Measurements from ENCODE around the gene CLMP. TPM values are rescaled to one million over a fixed set of nuclear protein-coding genes. Genes with fewer than 3 reads are reported as not detected.

Gene CLMP
- total and polyA plus RNA-seq, 2 donors, result 0.80 to 1.1 TPM

- no peak for DNase-seq (ENCODE audit: low read depth in 6 of 9, low spot score in 9 of 9)
- H3K9me3 ChIP-seq (ENCODE audit: control insufficient read depth in 2 of 2, insufficient read depth in 1 of 2, low read length in 1 of 2), result peaks cover 0 to 5% of the 10 kb centered on the region in 2 donors
- no peak overlapping the region for H3K27ac ChIP-seq (ENCODE audit: low read depth in 1 of 2, low read length in 1 of 2)
- no peaks in the 10 kb centered on the region for H3K27me3 ChIP-seq (ENCODE audit: control insufficient read depth in 2 of 2, insufficient read depth in 1 of 2, low read length in 1 of 2)
- no peaks in the 10 kb centered on the region for H3K4me1 ChIP-seq (ENCODE audit: control insufficient read depth in 2 of 2, insufficient read depth in 2 of 2, low read length in 2 of 2)
- no peak overlapping the region for H3K4me3 ChIP-seq (ENCODE audit: low read length in 2 of 2)
- no peaks in the 10 kb centered on the region for H3K36me3 ChIP-seq (ENCODE audit: control insufficient read depth in 2 of 2, insufficient read depth in 2 of 2, low read length in 1 of 2)
- WGBS, result 96% methylated on average over 2 of the region's 2 CpGs
Observed at GRCh38 chr11:123116486-123116885, 78.6 kb downstream of the CLMP start.

- peak in 7 of 9 donors; percentile 17 to 73 (median 40) for DNase-seq (ENCODE audit: low read depth in 6 of 9, low spot score in 9 of 9)
Observed at GRCh38 chr11:123111465-123111864, 83.6 kb downstream of the CLMP start.

GRCh38 chr11:123110397-123110796, 84.7 kb downstream of the CLMP start:
- no peak for DNase-seq (ENCODE audit: low read depth in 6 of 9, low spot score in 9 of 9)
- Histone ChIP-seq H3K4me1 (ENCODE audit: control insufficient read depth in 2 of 2, insufficient read depth in 2 of 2, low read length in 2 of 2) (no peaks in the 10 kb centered on the region), H3K36me3 (ENCODE audit: control insufficient read depth in 2 of 2, insufficient read depth in 2 of 2, low read length in 1 of 2) (no peaks in the 10 kb centered on the region), H3K27me3 (ENCODE audit: control insufficient read depth in 2 of 2, insufficient read depth in 1 of 2, low read length in 1 of 2) (no peaks in the 10 kb centered on the region), H3K9me3 (ENCODE audit: control insufficient read depth in 2 of 2, insufficient read depth in 1 of 2, low read length in 1 of 2) (no peaks in the 10 kb centered on the region), H3K27ac (ENCODE audit: low read depth in 1 of 2, low read length in 1 of 2) (no peak overlapping the region), H3K4me3 (ENCODE audit: low read length in 2 of 2) (no peak overlapping the region)
- 79% methylated on average over 8 of the region's 8 CpGs for WGBS

More at GRCh38 chr11:123111465-123111864, 83.6 kb downstream of the CLMP start:
- WGBS, result 74% methylated on average over 4 of the region's 4 CpGs
- no peaks in the 10 kb centered on the region for H3K27me3 ChIP-seq (ENCODE audit: control insufficient read depth in 2 of 2, insufficient read depth in 1 of 2, low read length in 1 of 2)
- H3K9me3 ChIP-seq (ENCODE audit: control insufficient read depth in 2 of 2, insufficient read depth in 1 of 2, low read length in 1 of 2), result peaks cover 0 to 5% of the 10 kb centered on the region in 2 donors
- no peak overlapping the region for H3K27ac ChIP-seq (ENCODE audit: low read depth in 1 of 2, low read length in 1 of 2)
- H3K36me3 ChIP-seq (ENCODE audit: control insufficient read depth in 2 of 2, insufficient read depth in 2 of 2, low read length in 1 of 2), result no peaks in the 10 kb centered on the region
- no peaks in the 10 kb centered on the region for H3K4me1 ChIP-seq (ENCODE audit: control insufficient read depth in 2 of 2, insufficient read depth in 2 of 2, low read length in 2 of 2)
- H3K4me3 ChIP-seq (ENCODE audit: low read length in 2 of 2), result no peak overlapping the region

- no peak overlapping the region for H3K4me3 ChIP-seq (ENCODE audit: low read length in 2 of 2)
- H3K27me3 ChIP-seq (ENCODE audit: control insufficient read depth in 2 of 2, insufficient read depth in 1 of 2, low read length in 1 of 2), result no peaks in the 10 kb centered on the region
- WGBS, result 94% methylated on average over 4 of the region's 4 CpGs
- no peaks in the 10 kb centered on the region for H3K9me3 ChIP-seq (ENCODE audit: control insufficient read depth in 2 of 2, insufficient read depth in 1 of 2, low read length in 1 of 2)
- no peak overlapping the region for H3K27ac ChIP-seq (ENCODE audit: low read depth in 1 of 2, low read length in 1 of 2)
- H3K36me3 ChIP-seq (ENCODE audit: control insufficient read depth in 2 of 2, insufficient read depth in 2 of 2, low read length in 1 of 2), result no peaks in the 10 kb centered on the region
- DNase-seq (ENCODE audit: low read depth in 6 of 9, low spot score in 9 of 9), result no peak
- no peaks in the 10 kb centered on the region for H3K4me1 ChIP-seq (ENCODE audit: control insufficient read depth in 2 of 2, insufficient read depth in 2 of 2, low read length in 2 of 2)
Observed at GRCh38 chr11:123107945-123108495, 87.0 kb downstream of the CLMP start.

GRCh38 chr11:123104697-123105096, 90.4 kb downstream of the CLMP start:
- H3K27ac ChIP-seq (ENCODE audit: low read depth in 1 of 2, low read length in 1 of 2), result no peak overlapping the region
- DNase-seq (ENCODE audit: low read depth in 6 of 9, low spot score in 9 of 9), result no peak
- 98% methylated on average over 3 of the region's 3 CpGs for WGBS

GRCh38 chr11:123103326-123103980, 91.6 kb downstream of the CLMP start:
- Histone ChIP-seq H3K4me3 (ENCODE audit: low read length in 2 of 2) (no peak overlapping the region), H3K4me1 (ENCODE audit: control insufficient read depth in 2 of 2, insufficient read depth in 2 of 2, low read length in 2 of 2) (peaks cover 0 to 13% of the 10 kb centered on the region in 2 donors), H3K27me3 (ENCODE audit: control insufficient read depth in 2 of 2, insufficient read depth in 1 of 2, low read length in 1 of 2) (no peaks in the 10 kb centered on the region), H3K9me3 (ENCODE audit: control insufficient read depth in 2 of 2, insufficient read depth in 1 of 2, low read length in 1 of 2) (no peaks in the 10 kb centered on the region), H3K36me3 (ENCODE audit: control insufficient read depth in 2 of 2, insufficient read depth in 2 of 2, low read length in 1 of 2) (no peaks in the 10 kb centered on the region), H3K27ac (ENCODE audit: low read depth in 1 of 2, low read length in 1 of 2) (no peak overlapping the region)
- 69% methylated on average over 8 of the region's 8 CpGs for WGBS
- peak in 5 of 9 donors; percentile 26 to 80 (median 44) for DNase-seq (ENCODE audit: low read depth in 6 of 9, low spot score in 9 of 9)

More at GRCh38 chr11:123104697-123105096, 90.4 kb downstream of the CLMP start:
- Histone ChIP-seq H3K4me1 (ENCODE audit: control insufficient read depth in 2 of 2, insufficient read depth in 2 of 2, low read length in 2 of 2) (peaks cover 0 to 13% of the 10 kb centered on the region in 2 donors), H3K9me3 (ENCODE audit: control insufficient read depth in 2 of 2, insufficient read depth in 1 of 2, low read length in 1 of 2) (no peaks in the 10 kb centered on the region), H3K27me3 (ENCODE audit: control insufficient read depth in 2 of 2, insufficient read depth in 1 of 2, low read length in 1 of 2) (no peaks in the 10 kb centered on the region), H3K36me3 (ENCODE audit: control insufficient read depth in 2 of 2, insufficient read depth in 2 of 2, low read length in 1 of 2) (no peaks in the 10 kb centered on the region), H3K4me3 (ENCODE audit: low read length in 2 of 2) (no peak overlapping the region)

- no peaks in the 10 kb centered on the region for H3K36me3 ChIP-seq (ENCODE audit: control insufficient read depth in 2 of 2, insufficient read depth in 2 of 2, low read length in 1 of 2)
- H3K9me3 ChIP-seq (ENCODE audit: control insufficient read depth in 2 of 2, insufficient read depth in 1 of 2, low read length in 1 of 2), result no peaks in the 10 kb centered on the region
- DNase-seq (ENCODE audit: low read depth in 6 of 9, low spot score in 9 of 9), result peak in 1 of 9 donors; percentile 39
- WGBS, result 82% methylated on average over 7 of the region's 7 CpGs
- H3K27me3 ChIP-seq (ENCODE audit: control insufficient read depth in 2 of 2, insufficient read depth in 1 of 2, low read length in 1 of 2), result no peaks in the 10 kb centered on the region
- no peak overlapping the region for H3K4me3 ChIP-seq (ENCODE audit: low read length in 2 of 2)
- H3K27ac ChIP-seq (ENCODE audit: low read depth in 1 of 2, low read length in 1 of 2), result peak overlapping the region; percentile 53 to 72
- peaks cover 0 to 13% of the 10 kb centered on the region in 2 donors for H3K4me1 ChIP-seq (ENCODE audit: control insufficient read depth in 2 of 2, insufficient read depth in 2 of 2, low read length in 2 of 2)
Observed at GRCh38 chr11:123100379-123101085, 94.5 kb downstream of the CLMP start.

- Histone ChIP-seq H3K27me3 (ENCODE audit: control insufficient read depth in 2 of 2, insufficient read depth in 1 of 2, low read length in 1 of 2) (no peaks in the 10 kb centered on the region), H3K9me3 (ENCODE audit: control insufficient read depth in 2 of 2, insufficient read depth in 1 of 2, low read length in 1 of 2) (no peaks in the 10 kb centered on the region), H3K36me3 (ENCODE audit: control insufficient read depth in 2 of 2, insufficient read depth in 2 of 2, low read length in 1 of 2) (no peaks in the 10 kb centered on the region), H3K27ac (ENCODE audit: low read depth in 1 of 2, low read length in 1 of 2) (no peak overlapping the region), H3K4me3 (ENCODE audit: low read length in 2 of 2) (no peak overlapping the region), H3K4me1 (ENCODE audit: control insufficient read depth in 2 of 2, insufficient read depth in 2 of 2, low read length in 2 of 2) (peaks cover 0 to 13% of the 10 kb centered on the region in 2 donors)
- 98% methylated on average over 3 of the region's 3 CpGs for WGBS
- DNase-seq (ENCODE audit: low read depth in 6 of 9, low spot score in 9 of 9), result no peak
Observed at GRCh38 chr11:123098990-123099389, 96.1 kb downstream of the CLMP start.

- 97% methylated on average over 3 of the region's 3 CpGs for WGBS
- Histone ChIP-seq H3K4me1 (ENCODE audit: control insufficient read depth in 2 of 2, insufficient read depth in 2 of 2, low read length in 2 of 2) (peaks cover 0 to under 1% of the 10 kb centered on the region in 2 donors), H3K27ac (ENCODE audit: low read depth in 1 of 2, low read length in 1 of 2) (no peak overlapping the region), H3K4me3 (ENCODE audit: low read length in 2 of 2) (no peak overlapping the region), H3K36me3 (ENCODE audit: control insufficient read depth in 2 of 2, insufficient read depth in 2 of 2, low read length in 1 of 2) (no peaks in the 10 kb centered on the region), H3K27me3 (ENCODE audit: control insufficient read depth in 2 of 2, insufficient read depth in 1 of 2, low read length in 1 of 2) (no peaks in the 10 kb centered on the region), H3K9me3 (ENCODE audit: control insufficient read depth in 2 of 2, insufficient read depth in 1 of 2, low read length in 1 of 2) (no peaks in the 10 kb centered on the region)
- DNase-seq (ENCODE audit: low read depth in 6 of 9, low spot score in 9 of 9), result no peak
Observed at GRCh38 chr11:123093739-123094138, 101.3 kb downstream of the CLMP start.
